Neural crest cell (in vitro differentiated cells): ENCODE measurements around the gene SPRED3. TPM values are rescaled to one million over a fixed set of nuclear protein-coding genes. Genes with fewer than 3 reads are reported as not detected.
"Not testable (repeated sequence)": the region's sequence is repeated elsewhere in the genome, so short reads cannot be mapped to it uniquely, and the experiment has no call there.

Experiments
- DNase-seq: peaks from one replicate; pipeline ENCODE4 v3.0.0; 2021; ENCODE audit warnings: low read depth, mixed read lengths, low spot score
- H3K27ac Mint-ChIP-seq: one replicate; pipeline ENCODE4 v1.8.0; 2021; ENCODE audit warnings: mild to moderate bottlenecking, mixed read lengths; ENCODE audit not compliant: unreplicated experiment
- H3K27me3 Mint-ChIP-seq: 2 replicates; pipeline ENCODE4 v1.8.0; 2021; ENCODE audit warnings: low read depth, mild to moderate bottlenecking, mixed read lengths
- H3K36me3 Mint-ChIP-seq: 2 replicates; pipeline ENCODE4 v1.8.0; 2021; ENCODE audit warnings: low read depth, mild to moderate bottlenecking, mixed read lengths
- H3K4me1 Mint-ChIP-seq: 2 replicates; pipeline ENCODE4 v1.8.0; 2021; ENCODE audit warnings: mixed read lengths
- H3K4me3 Mint-ChIP-seq: one replicate; pipeline ENCODE4 v1.8.0; 2021; ENCODE audit warnings: mild to moderate bottlenecking, mixed read lengths
- H3K9me3 Mint-ChIP-seq: 2 replicates; pipeline ENCODE4 v1.8.0; 2021; ENCODE audit warnings: mixed read lengths
- CTCF ChIP-seq: fragments of 200-600 bp; sonication (generic); conservative IDR thresholded peaks from 2 replicates; pipeline ENCODE4 v1.5.0; 2021; ENCODE audit warnings: antibody characterized with exemption, mild to moderate bottlenecking
- long read RNA-seq: library from polyadenylated mRNA; unstranded; transcript quantifications from one replicate; pipeline ENCODE4 v2.0.0, GENCODE V29; 2020
- total RNA-seq: library from RNA; stranded (reverse); gene quantifications from 2 replicates; pipeline ENCODE4 v1.2.1, GENCODE V29; 2021

The SPRED3 gene
- total RNA-seq, result 11.2 and 12.0 TPM in 2 replicates
- long read RNA-seq, result 0 reads

GRCh38 chr19:38388349-38389100 is at the start of gene SPRED3:
Gene SPRED3 (plus strand): TSS chr19:38388697. CDS start chr19:38390303, 1,606 bp downstream.
- no peaks in the 10 kb centered on the region for H3K9me3 Mint-ChIP-seq
- H3K4me1 Mint-ChIP-seq, result peaks cover 35% of the 10 kb centered on the region
- H3K4me3 Mint-ChIP-seq, result peak within 1 kb of the TSS; percentile 96
- peaks cover 4% of the 10 kb centered on the region for H3K27me3 Mint-ChIP-seq
- TF ChIP-seq CTCF, result no peak
- DNase-seq, result no peak
- peak within 1 kb of the TSS; percentile 89 for H3K27ac Mint-ChIP-seq
- H3K36me3 Mint-ChIP-seq, result peaks cover 9% of the 10 kb centered on the region

DNA sequence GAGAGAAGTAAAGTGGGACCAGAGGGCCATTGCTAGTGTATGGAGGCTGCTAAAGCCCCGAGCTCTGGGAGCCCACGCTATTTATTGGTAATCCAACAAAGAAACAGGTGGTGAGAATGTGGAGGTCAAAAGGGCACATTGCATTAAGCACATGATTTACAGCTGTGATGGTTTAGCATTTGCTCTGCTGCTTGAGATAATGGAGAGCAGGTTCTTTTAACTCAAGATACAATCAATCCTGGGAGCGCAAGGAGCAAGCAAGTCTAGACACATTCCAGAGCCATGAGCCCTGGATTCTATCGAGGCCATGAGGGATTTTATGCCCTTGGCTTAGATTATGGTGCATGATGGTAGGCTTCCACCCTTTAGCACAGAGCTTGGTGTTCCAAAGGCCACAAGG is 49.5 kb upstream of the SPRED3 start:
- H3K27me3 Mint-ChIP-seq, H3K9me3 Mint-ChIP-seq, H3K27ac Mint-ChIP-seq, DNase-seq, H3K36me3 Mint-ChIP-seq: not testable (repeated sequence)
- Mint-ChIP-seq H3K4me3 (peak overlapping the region; percentile 79), H3K4me1 (peaks cover 17% of the 10 kb centered on the region)

DNA sequence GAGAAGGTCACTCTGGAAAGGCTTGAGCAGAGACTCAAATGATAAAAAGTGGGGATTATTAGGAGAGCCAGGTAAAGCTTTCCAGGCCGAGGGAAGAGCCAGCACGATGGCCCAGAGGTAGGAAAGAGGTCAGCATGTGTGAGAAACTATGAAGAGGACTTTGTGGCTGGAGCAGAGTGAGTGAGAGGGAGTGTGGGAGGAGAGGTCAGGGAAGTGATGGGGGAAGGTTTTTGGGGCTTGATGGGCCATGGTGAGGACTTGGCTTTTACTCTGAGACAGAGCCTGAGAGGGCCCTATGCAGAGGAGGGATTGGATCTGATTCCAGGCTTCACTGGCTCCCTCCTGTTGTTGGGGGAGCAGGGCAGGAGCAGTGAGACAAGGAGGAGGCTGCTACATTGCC is 47.6 kb upstream of the SPRED3 start:
- H3K27me3 Mint-ChIP-seq, result no peaks in the 10 kb centered on the region
- no peak for DNase-seq
- H3K4me3 Mint-ChIP-seq, result no peak overlapping the region
- H3K4me1 Mint-ChIP-seq, result peaks cover 17% of the 10 kb centered on the region
- no peak for TF ChIP-seq CTCF
- H3K27ac Mint-ChIP-seq, result peak overlapping the region; percentile 84
- H3K9me3 Mint-ChIP-seq, result no peaks in the 10 kb centered on the region
- no peaks in the 10 kb centered on the region for H3K36me3 Mint-ChIP-seq

DNA sequence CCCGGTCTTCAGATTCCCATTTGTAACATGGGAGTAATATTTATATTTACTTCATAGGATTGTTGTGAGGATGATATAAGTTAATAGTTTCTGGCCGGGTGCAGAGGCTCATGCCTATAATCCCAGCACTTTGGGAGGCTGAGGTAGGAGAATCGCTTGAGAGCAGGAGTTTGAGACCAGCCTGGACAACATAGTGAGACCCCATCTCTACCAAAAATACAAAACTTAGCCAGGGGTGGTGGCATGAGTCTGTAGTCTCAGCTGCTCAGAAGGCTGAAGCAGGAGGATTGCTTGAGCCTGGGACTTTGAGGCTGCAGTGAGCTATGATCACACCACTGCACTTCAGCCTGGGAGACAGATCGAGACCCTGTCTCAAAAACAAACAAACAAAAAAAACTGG is 41.7 kb upstream of the SPRED3 start:
- H3K27me3 Mint-ChIP-seq, result no peaks in the 10 kb centered on the region
- H3K36me3 Mint-ChIP-seq, result no peaks in the 10 kb centered on the region
- DNase-seq, result no peak
- TF ChIP-seq CTCF, result no peak
- H3K4me1 Mint-ChIP-seq, result no peaks in the 10 kb centered on the region
- no peaks in the 10 kb centered on the region for H3K9me3 Mint-ChIP-seq
- H3K4me3 Mint-ChIP-seq, result no peak overlapping the region
- H3K27ac Mint-ChIP-seq, result no peak overlapping the region

DNA sequence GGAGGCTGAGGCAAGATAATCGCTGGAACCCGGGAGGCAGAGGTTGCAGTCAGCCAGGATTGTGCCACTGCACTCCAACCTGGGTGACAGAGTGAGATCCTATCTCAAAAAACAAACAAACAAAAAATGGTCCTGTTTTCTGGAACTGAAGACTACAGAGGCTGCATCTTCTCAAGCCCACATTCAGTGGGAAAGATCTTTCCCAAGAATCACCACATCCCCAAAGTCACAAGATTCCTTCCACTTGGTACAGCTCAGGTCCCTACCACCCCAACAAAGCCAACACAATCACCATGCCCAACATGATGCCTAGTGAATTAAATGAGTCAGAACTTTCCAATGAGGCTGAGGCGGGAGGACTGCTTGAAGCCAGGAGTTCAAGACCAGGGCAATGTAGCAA is 37.6 kb upstream of the SPRED3 start:
- Mint-ChIP-seq H3K36me3 (no peaks in the 10 kb centered on the region), H3K4me1 (no peaks in the 10 kb centered on the region), H3K27ac (no peak overlapping the region), H3K9me3 (no peaks in the 10 kb centered on the region), H3K4me3 (no peak overlapping the region), H3K27me3 (peaks cover 10% of the 10 kb centered on the region)
- TF ChIP-seq CTCF, result no peak
- DNase-seq, result no peak

GRCh38 chr19:38351865-38352395 is 36.6 kb upstream of the SPRED3 start:
- Mint-ChIP-seq H3K9me3 (no peaks in the 10 kb centered on the region), H3K27ac (no peak overlapping the region), H3K36me3 (no peaks in the 10 kb centered on the region), H3K4me3 (no peak overlapping the region), H3K27me3 (peaks cover 20% of the 10 kb centered on the region), H3K4me1 (no peaks in the 10 kb centered on the region)
- no peak for DNase-seq
- no peak for TF ChIP-seq CTCF
